Calu3 (cell line): ENCODE data around the gene DMRTC1. TPM values are rescaled to one million over a fixed set of nuclear protein-coding genes. Genes with fewer than 3 reads are reported as not detected.
"Not testable (repeated sequence)": the region's sequence is repeated elsewhere in the genome, so short reads cannot be mapped to it uniquely, and the experiment has no call there.

Experiments used
- BruUV-seq: library from RNA; stranded (reverse); fragments of 400-500 nt; replicated peaks from 2 replicates; lab custom pipeline; 2021; lab: Mats Ljungman, UMichigan
- CTCF ChIA-PET: fragments of 300-600 bp; sonication (Branson Sonifier 250); formaldehyde crosslinking; loops from one replicate; lab custom pipeline; 2022; ENCODE audit warnings: antibody characterized with exemption; lab: Charles Lee
- DNase-seq: peaks from one replicate; pipeline ENCODE4 v3.0.0; 2022
- H3K27ac Mint-ChIP-seq: one replicate; pipeline ENCODE4 v1.8.0; 2022; ENCODE audit warnings: mixed read lengths; ENCODE audit not compliant: unreplicated experiment
- H3K27me3 Mint-ChIP-seq: one replicate; pipeline ENCODE4 v1.8.0; 2022; ENCODE audit warnings: mixed read lengths; ENCODE audit not compliant: unreplicated experiment
- H3K36me3 Mint-ChIP-seq: one replicate; pipeline ENCODE4 v1.8.0; 2022; ENCODE audit warnings: mild to moderate bottlenecking, moderate library complexity, mixed read lengths; ENCODE audit not compliant: insufficient read depth, unreplicated experiment
- H3K4me1 Mint-ChIP-seq: one replicate; pipeline ENCODE4 v1.8.0; 2022; ENCODE audit warnings: mild to moderate bottlenecking, low read depth, mixed read lengths; ENCODE audit not compliant: unreplicated experiment
- H3K4me3 Mint-ChIP-seq: one replicate; pipeline ENCODE4 v1.8.0; 2022; ENCODE audit warnings: mild to moderate bottlenecking, low read depth, moderate library complexity, mixed read lengths; ENCODE audit not compliant: unreplicated experiment
- H3K9me3 Mint-ChIP-seq: one replicate; pipeline ENCODE4 v1.8.0; 2022; ENCODE audit warnings: low read depth, mixed read lengths; ENCODE audit not compliant: unreplicated experiment
- intact Hi-C: fragments of 100-400 bp; cut with micrococcal nuclease; formaldehyde crosslinking; loops from one replicate; pipeline ENCODE4 v1.10.0; 2022; ENCODE audit not compliant: unreplicated experiment
- total RNA-seq: library from RNA; stranded (reverse); gene quantifications from 2 replicates; pipeline ENCODE4 v1.2.3, GENCODE V29; 2022

DMRTC1 gene
- total RNA-seq, 1 experiment from 2014 or later, result not detected

GRCh38 chrX:72936455-72936854, 7.2 kb downstream of the DMRTC1 start:
- CTCF ChIA-PET, DNase-seq, H3K4me3 Mint-ChIP-seq, H3K9me3 Mint-ChIP-seq, H3K27me3 Mint-ChIP-seq, H3K27ac Mint-ChIP-seq, H3K36me3 Mint-ChIP-seq, intact Hi-C loops, BruUV-seq, H3K4me1 Mint-ChIP-seq: not testable (repeated sequence)

- H3K4me1 Mint-ChIP-seq, H3K27me3 Mint-ChIP-seq, H3K9me3 Mint-ChIP-seq, H3K27ac Mint-ChIP-seq, intact Hi-C loops, BruUV-seq, H3K4me3 Mint-ChIP-seq, CTCF ChIA-PET, DNase-seq, H3K36me3 Mint-ChIP-seq: not testable (repeated sequence)
Observed at GRCh38 chrX:72932283-72932682, 11.4 kb downstream of the DMRTC1 start.

GRCh38 chrX:72916096-72916495, 27.5 kb downstream of the DMRTC1 start:
- BruUV-seq, CTCF ChIA-PET, H3K36me3 Mint-ChIP-seq, DNase-seq, intact Hi-C loops, H3K4me1 Mint-ChIP-seq, H3K27me3 Mint-ChIP-seq, H3K4me3 Mint-ChIP-seq, H3K9me3 Mint-ChIP-seq, H3K27ac Mint-ChIP-seq: not testable (repeated sequence)

DNA sequence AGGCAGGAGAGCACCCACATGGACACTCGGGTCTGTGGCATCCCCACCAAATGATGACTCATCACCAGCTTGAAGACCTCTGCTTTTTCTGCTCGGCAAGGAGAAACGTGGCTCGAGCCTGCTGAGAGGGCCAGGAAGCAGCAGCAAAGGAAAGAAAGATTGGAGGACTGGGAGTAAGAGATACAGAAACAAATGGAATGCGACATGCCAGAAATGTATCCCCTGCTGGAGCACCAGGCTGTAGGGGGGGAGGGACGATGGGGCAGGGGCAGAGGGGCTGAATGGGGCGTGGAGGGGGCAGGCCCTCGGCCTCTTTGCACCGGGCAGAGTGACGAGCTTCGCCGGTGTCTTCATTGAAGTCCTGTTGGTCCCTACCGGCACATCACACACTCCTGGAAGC, 31.3 kb downstream of the DMRTC1 start, which contains the start of gene FAM236C:
Gene FAM236C (plus strand): TSS at position 301 of the 400 bp plus-strand sequence. CDS start 100 bp downstream, outside the sequence.
- H3K9me3 Mint-ChIP-seq, H3K36me3 Mint-ChIP-seq, CTCF ChIA-PET, H3K4me1 Mint-ChIP-seq, BruUV-seq, H3K27me3 Mint-ChIP-seq, intact Hi-C loops, H3K4me3 Mint-ChIP-seq, DNase-seq, H3K27ac Mint-ChIP-seq: not testable (repeated sequence)

DNA sequence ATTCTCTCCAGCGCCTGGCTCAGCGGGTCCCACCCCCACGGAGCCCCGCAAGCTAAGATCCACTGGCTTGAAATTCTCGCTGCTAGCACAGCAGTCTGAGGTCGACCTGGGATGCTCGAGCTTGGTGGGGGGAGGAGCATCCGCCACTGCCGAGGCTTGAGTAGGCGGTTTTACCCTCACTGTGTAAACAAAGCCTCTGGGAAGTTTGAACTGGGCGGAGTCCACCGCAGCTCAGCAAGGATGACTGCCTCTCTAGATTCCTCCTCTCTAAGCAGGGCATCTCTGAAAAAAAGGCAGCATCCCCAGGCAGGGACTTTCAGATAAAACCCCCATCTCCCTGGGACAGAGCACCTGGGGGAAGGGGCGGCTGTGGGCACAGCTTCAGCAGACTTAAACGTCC, 53.9 kb downstream of the DMRTC1 start:
- H3K36me3 Mint-ChIP-seq, BruUV-seq, DNase-seq, CTCF ChIA-PET, H3K27ac Mint-ChIP-seq, intact Hi-C loops, H3K9me3 Mint-ChIP-seq, H3K4me1 Mint-ChIP-seq, H3K27me3 Mint-ChIP-seq, H3K4me3 Mint-ChIP-seq: not testable (repeated sequence)

- H3K9me3 Mint-ChIP-seq, CTCF ChIA-PET, DNase-seq, intact Hi-C loops, H3K27ac Mint-ChIP-seq, BruUV-seq, H3K27me3 Mint-ChIP-seq, H3K4me3 Mint-ChIP-seq, H3K36me3 Mint-ChIP-seq, H3K4me1 Mint-ChIP-seq: not testable (repeated sequence)
Observed at GRCh38 chrX:72882898-72883297, 60.7 kb downstream of the DMRTC1 start.

DNA sequence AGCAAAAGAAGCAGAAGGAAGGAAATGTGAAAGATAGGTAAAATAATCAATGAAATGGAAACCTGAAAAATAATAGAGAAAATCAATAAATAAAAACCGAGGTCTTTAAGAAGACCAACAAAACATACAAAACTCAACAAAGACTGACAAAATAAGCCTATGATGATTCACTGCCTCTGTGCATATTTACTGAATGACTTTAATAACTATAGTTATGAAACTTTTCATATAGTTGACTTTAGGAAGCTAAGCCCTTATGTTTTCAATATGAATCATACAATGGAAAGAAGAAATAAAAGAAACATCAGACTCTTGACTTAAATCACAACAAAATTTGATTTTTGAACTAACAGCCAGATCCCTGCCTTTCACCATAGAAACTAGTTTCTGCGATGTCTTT, 106.1 kb downstream of the DMRTC1 start:
- H3K4me3 Mint-ChIP-seq, DNase-seq, H3K36me3 Mint-ChIP-seq, H3K4me1 Mint-ChIP-seq, CTCF ChIA-PET, H3K27ac Mint-ChIP-seq, BruUV-seq, H3K27me3 Mint-ChIP-seq, H3K9me3 Mint-ChIP-seq, intact Hi-C loops: not testable (repeated sequence)

DNA sequence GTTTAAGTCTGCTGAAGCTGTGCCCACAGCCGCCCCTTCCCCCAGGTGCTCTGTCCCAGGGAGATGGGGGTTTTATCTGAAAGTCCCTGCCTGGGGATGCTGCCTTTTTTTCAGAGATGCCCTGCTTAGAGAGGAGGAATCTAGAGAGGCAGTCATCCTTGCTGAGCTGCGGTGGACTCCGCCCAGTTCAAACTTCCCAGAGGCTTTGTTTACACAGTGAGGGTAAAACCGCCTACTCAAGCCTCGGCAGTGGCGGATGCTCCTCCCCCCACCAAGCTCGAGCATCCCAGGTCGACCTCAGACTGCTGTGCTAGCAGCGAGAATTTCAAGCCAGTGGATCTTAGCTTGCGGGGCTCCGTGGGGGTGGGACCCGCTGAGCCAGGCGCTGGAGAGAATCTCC, 112.9 kb downstream of the DMRTC1 start:
- H3K36me3 Mint-ChIP-seq, intact Hi-C loops, DNase-seq, H3K4me1 Mint-ChIP-seq, CTCF ChIA-PET, H3K27me3 Mint-ChIP-seq, H3K4me3 Mint-ChIP-seq, H3K27ac Mint-ChIP-seq, H3K9me3 Mint-ChIP-seq, BruUV-seq: not testable (repeated sequence)

Other genes starting within 250 kb of the DMRTC1 start
- gene PHKA1, start 229.5 kb downstream of the DMRTC1 start, total RNA-seq, result 7.4 and 7.8 TPM in 2 replicates
- not detected in 2 replicates for gene DMRTC1B, start 166.9 kb downstream of the DMRTC1 start, total RNA-seq
- not detected in 2 replicates for gene FAM236B, start 161.2 kb downstream of the DMRTC1 start, total RNA-seq
- not detected in 2 replicates for gene FAM236D, start 135.6 kb downstream of the DMRTC1 start, total RNA-seq
- not detected in 2 replicates for gene FAM236C, start 31.2 kb downstream of the DMRTC1 start, total RNA-seq
- not detected in 2 replicates for gene FAM236A, start 5.6 kb downstream of the DMRTC1 start, total RNA-seq
- not detected in 2 replicates for gene PABPC1L2B, start 59.1 kb upstream of the DMRTC1 start, total RNA-seq
- gene PABPC1L2A, start 135.7 kb upstream of the DMRTC1 start, total RNA-seq, result not detected in 2 replicates